ENCODE data around the gene CCL18.

- TF ChIP-seq CTCF (IDR thresholded peaks at IDR 0.05) = no peak
- TF ChIP-seq POLR2AphosphoS5 (IDR thresholded peaks at IDR 0.05; ENCODE audit: low read depth, low read length) = no peak
- no peak for TF ChIP-seq REST (IDR thresholded peaks at IDR 0.05; ENCODE audit: insufficient read depth in 1 of 2, low read depth in 2 of 2, low read length in 1 of 2)
Observed at GRCh38 chr17:36063786-36064541, at the start of gene CCL18.
